NCI-H2196 (cell line): ENCODE data around the gene GPR75.

Experiments
- DNase-seq: peaks from one replicate; lab custom pipeline; 2025; ENCODE audit not compliant: unreplicated experiment; lab: John Stamatoyannopoulos, UW

GPR75 gene

GRCh38 chr2:53811601-53812000 lies 48.2 kb downstream of the GPR75 start:
- DNase-seq = no peak
